HS-5 (cell line): ENCODE measurements around the gene PGLYRP2.
A peak's percentile ranks its signal among the peaks of the same experiment; 100 is the strongest.
"Not testable (repeated sequence)": the region's sequence is repeated elsewhere in the genome, so short reads cannot be mapped to it uniquely, and the experiment has no call there.

Experiments used
- DNase-seq: peaks from one replicate; pipeline ENCODE4 v3.0.0-alpha.2; 2012; ENCODE audit warnings: low read depth

Gene PGLYRP2

GRCh38 chr19:15488489-15489226, 9.4 kb upstream of the PGLYRP2 start:
- no peak for DNase-seq

- DNase-seq = no peak
Measured at GRCh38 chr19:15487038-15487437, 7.7 kb upstream of the PGLYRP2 start.

- not testable (repeated sequence) for DNase-seq
Measured at GRCh38 chr19:15485768-15486167, 6.5 kb upstream of the PGLYRP2 start.

- not testable (repeated sequence) for DNase-seq
Measured at GRCh38 chr19:15480996-15481395, 1.7 kb upstream of the PGLYRP2 start.

GRCh38 chr19:15476325-15476724, 3.0 kb downstream of the PGLYRP2 start:
- DNase-seq = no peak

GRCh38 chr19:15475611-15476010, 3.7 kb downstream of the PGLYRP2 start:
- no peak for DNase-seq

GRCh38 chr19:15475169-15475568, 4.1 kb downstream of the PGLYRP2 start:
- no peak for DNase-seq

GRCh38 chr19:15473821-15474220, 5.5 kb downstream of the PGLYRP2 start:
- DNase-seq = not testable (repeated sequence)

- no peak for DNase-seq
Measured at GRCh38 chr19:15471639-15472101, 7.6 kb downstream of the PGLYRP2 start.

GRCh38 chr19:15469513-15470297, 9.6 kb downstream of the PGLYRP2 start:
- no peak for DNase-seq

GRCh38 chr19:15468675-15469512, 10.4 kb downstream of the PGLYRP2 start:
- no peak for DNase-seq

- DNase-seq = no peak
Measured at GRCh38 chr19:15467734-15468214, 11.5 kb downstream of the PGLYRP2 start.

GRCh38 chr19:15466851-15467733, 12.2 kb downstream of the PGLYRP2 start:
- DNase-seq = peak; percentile 77

- DNase-seq = no peak
Measured at GRCh38 chr19:15464394-15465385, 14.6 kb downstream of the PGLYRP2 start, which contains the start of gene RASAL3. RASAL3 (minus strand) TSS chr19:15464544; CDS start chr19:15464358, 186 bp downstream.

- DNase-seq = no peak
Measured at GRCh38 chr19:15463861-15464371, 15.4 kb downstream of the PGLYRP2 start.

- no peak for DNase-seq
Measured at GRCh38 chr19:15461694-15462093, 17.6 kb downstream of the PGLYRP2 start.

- no peak for DNase-seq
Measured at GRCh38 chr19:15457701-15458484, 21.4 kb downstream of the PGLYRP2 start.

- DNase-seq = no peak
Measured at GRCh38 chr19:15456871-15457700, 22.2 kb downstream of the PGLYRP2 start.
